Activated naive CD8-positive, alpha-beta T cell treated with anti-CD3 and anti-CD28 coated beads for 36 hours (primary cell): ENCODE data around the gene MGRN1. TPM values are rescaled to one million over a fixed set of nuclear protein-coding genes. Genes with fewer than 3 reads are reported as not detected.

ENCODE experiments used
- DNase-seq: peaks from one replicate; pipeline ENCODE4 v3.0.0; 2021
- H3K27ac Mint-ChIP-seq: one replicate; pipeline ENCODE4 v1.8.0; 2022; ENCODE audit warnings: mild to moderate bottlenecking, moderate library complexity, mixed read lengths
- H3K27me3 Mint-ChIP-seq: one replicate; pipeline ENCODE4 v1.8.0; 2022; ENCODE audit warnings: mild to moderate bottlenecking, mixed read lengths
- H3K36me3 Mint-ChIP-seq: one replicate; pipeline ENCODE4 v1.8.0; 2021; ENCODE audit warnings: mild to moderate bottlenecking, mixed read lengths
- H3K4me1 Mint-ChIP-seq: one replicate; pipeline ENCODE4 v1.8.0; 2021; ENCODE audit warnings: mixed read lengths
- H3K4me3 Mint-ChIP-seq: one replicate; pipeline ENCODE4 v1.8.0; 2022; ENCODE audit warnings: mild to moderate bottlenecking, moderate library complexity, mixed read lengths
- H3K9me3 Mint-ChIP-seq: one replicate; pipeline ENCODE4 v1.8.0; 2022; ENCODE audit warnings: mixed read lengths
- total RNA-seq, 2 experiments: library from RNA; stranded (reverse); gene quantifications; one replicate each; pipeline ENCODE4 v1.2.3, GENCODE V29; 2021

Gene MGRN1
- total RNA-seq, 2 experiments from 2014 or later, result 63.7 to 64.3 TPM

- Mint-ChIP-seq H3K36me3 (no peaks in the 10 kb centered on the region), H3K27ac (no peak overlapping the region), H3K4me1 (peaks cover 6% of the 10 kb centered on the region), H3K9me3 (no peaks in the 10 kb centered on the region), H3K4me3 (no peak overlapping the region), H3K27me3 (no peaks in the 10 kb centered on the region)
- no peak for DNase-seq
These were observed 63.5 kb downstream of the MGRN1 start for GRCh38 chr16:4687946-4688673.

- Mint-ChIP-seq H3K27me3 (no peaks in the 10 kb centered on the region), H3K9me3 (no peaks in the 10 kb centered on the region), H3K36me3 (no peaks in the 10 kb centered on the region), H3K4me1 (peaks cover 6% of the 10 kb centered on the region), H3K4me3 (no peak overlapping the region), H3K27ac (no peak overlapping the region)
- no peak for DNase-seq
These were observed 64.0 kb downstream of the MGRN1 start for GRCh38 chr16:4688674-4689045.

DNA sequence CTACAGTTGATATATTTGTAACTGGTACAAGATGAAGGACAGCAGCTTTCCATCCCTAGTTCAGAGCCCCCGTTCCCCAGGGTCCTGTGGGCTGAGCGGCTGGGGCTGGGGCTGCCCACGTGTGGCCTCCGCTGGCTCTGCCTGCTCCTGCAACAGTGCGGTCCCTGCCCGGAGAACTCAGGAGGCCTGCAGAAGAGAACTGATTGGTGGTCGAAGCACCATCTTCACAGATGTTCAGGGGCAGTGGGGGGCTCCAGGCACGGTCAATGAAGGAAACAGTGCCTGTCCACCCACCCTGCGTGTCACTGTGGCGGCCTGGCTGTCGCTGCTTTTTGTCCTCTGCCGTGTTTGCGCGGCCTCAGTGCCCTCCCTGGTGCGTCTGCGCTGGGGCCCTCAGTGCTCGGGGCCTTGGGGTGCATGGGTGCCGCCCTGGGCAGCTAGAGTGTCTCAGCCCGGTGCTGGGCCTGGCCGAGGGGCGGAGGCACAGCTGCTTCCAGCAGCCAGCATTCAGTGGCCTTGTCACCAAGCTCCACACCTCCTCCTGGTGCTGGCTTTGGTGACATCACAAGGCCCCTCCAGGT, 64.6 kb downstream of the MGRN1 start:
- no peak for DNase-seq

DNA sequence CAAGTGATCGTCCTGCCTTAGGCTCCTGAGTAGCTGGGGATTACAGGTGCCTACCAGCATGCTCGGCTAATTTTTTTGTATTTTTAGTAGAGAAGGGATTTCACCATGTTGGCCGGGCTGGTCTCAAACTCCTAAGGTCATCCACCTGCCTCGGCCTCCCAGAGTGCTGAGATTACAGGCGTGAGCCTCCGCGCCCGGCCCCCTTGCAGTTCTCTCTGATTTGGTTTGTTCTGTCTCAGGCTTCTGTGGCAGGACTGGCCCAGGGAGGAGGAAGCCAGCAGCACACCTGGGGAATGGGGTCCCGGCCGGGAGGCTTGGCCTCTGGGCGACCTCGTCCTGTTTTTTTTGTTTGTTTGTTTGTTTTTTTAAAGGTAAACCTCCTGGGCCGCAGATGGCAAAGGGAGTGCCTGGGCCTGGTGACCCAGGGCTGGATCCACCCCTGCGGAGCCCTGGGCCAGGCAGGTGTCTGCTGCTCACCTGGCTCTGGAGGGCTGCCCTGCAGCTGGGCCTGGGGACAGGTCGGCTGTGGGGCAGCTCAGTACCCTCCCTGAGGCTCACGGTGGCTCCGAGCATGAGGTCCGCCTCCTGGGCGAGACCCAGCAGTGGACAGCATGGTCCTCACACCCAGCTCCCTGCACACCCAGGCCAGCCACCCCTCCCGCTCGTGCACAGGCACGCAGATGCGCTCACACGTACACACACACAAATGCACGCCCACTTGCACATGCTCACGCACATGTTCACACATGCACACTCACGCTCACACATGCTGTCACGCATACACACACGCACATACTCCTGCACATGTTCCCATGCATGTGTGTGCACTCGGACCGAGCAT, 65.5 kb downstream of the MGRN1 start:
- Mint-ChIP-seq H3K27ac (no peak overlapping the region), H3K4me1 (peaks cover 12% of the 10 kb centered on the region)
- no peak for DNase-seq

More for the DNA sequence above, 64.6 kb downstream of the MGRN1 start:
- no peaks in the 10 kb centered on the region for H3K9me3 Mint-ChIP-seq
- H3K27ac Mint-ChIP-seq, result no peak overlapping the region
- no peak overlapping the region for H3K4me3 Mint-ChIP-seq
- H3K27me3 Mint-ChIP-seq, result no peaks in the 10 kb centered on the region
- no peaks in the 10 kb centered on the region for H3K36me3 Mint-ChIP-seq
- peaks cover 6% of the 10 kb centered on the region for H3K4me1 Mint-ChIP-seq

DNA sequence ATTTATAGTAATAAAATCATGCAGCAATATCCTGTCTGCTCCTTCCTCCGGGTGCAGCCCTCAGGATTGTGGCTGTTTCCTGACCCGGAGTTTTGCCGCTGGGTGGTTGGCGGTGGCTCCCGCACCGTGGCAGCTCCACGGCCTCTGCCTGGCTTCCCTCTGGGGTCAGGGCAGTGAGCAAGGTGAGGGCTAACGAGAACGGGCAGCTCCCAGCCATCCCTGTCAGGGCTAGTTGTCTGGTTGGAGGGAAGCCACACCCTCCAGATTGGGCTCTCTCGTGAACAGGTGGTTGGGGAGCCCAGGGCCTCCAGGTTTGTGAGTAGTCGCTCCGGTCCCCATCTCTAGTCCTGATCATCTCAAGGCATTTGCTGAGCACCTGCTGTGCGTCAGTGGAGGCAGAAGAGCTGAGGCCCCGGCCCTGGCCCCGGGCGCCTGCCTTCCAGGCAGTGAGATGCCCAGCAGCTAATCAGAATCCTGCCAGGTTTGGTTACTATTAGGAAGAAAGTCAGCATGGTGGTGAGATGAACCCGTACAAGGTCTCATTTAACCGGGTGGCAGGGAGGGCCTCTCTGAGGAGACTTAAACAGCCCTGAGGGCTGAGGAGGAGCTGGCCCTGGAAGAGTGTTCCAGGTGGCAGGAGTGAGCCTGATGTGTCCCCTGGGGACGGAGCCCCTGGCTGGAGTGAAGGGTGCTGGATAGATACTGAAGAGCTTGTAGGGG, 66.5 kb downstream of the MGRN1 start:
- Mint-ChIP-seq H3K4me3 (no peak overlapping the region), H3K9me3 (no peaks in the 10 kb centered on the region), H3K4me1 (peaks cover 17% of the 10 kb centered on the region), H3K27me3 (no peaks in the 10 kb centered on the region), H3K27ac (peak overlapping the region; percentile 23), H3K36me3 (no peaks in the 10 kb centered on the region)
- no peak for DNase-seq

More for the DNA sequence above, 65.5 kb downstream of the MGRN1 start:
- Mint-ChIP-seq H3K9me3 (no peaks in the 10 kb centered on the region), H3K27me3 (no peaks in the 10 kb centered on the region), H3K4me3 (no peak overlapping the region), H3K36me3 (no peaks in the 10 kb centered on the region)

- H3K4me1 Mint-ChIP-seq, result peaks cover 17% of the 10 kb centered on the region
- no peaks in the 10 kb centered on the region for H3K9me3 Mint-ChIP-seq
- no peak overlapping the region for H3K27ac Mint-ChIP-seq
- no peak for DNase-seq
- no peaks in the 10 kb centered on the region for H3K27me3 Mint-ChIP-seq
- peak overlapping the region; percentile 42 for H3K4me3 Mint-ChIP-seq
- H3K36me3 Mint-ChIP-seq, result no peaks in the 10 kb centered on the region
These were observed 67.2 kb downstream of the MGRN1 start for GRCh38 chr16:4691666-4692412.

GRCh38 chr16:4692460-4693295, 68.1 kb downstream of the MGRN1 start:
- H3K36me3 Mint-ChIP-seq, result no peaks in the 10 kb centered on the region
- no peaks in the 10 kb centered on the region for H3K27me3 Mint-ChIP-seq
- H3K4me3 Mint-ChIP-seq, result peak overlapping the region; percentile 77
- peaks cover 17% of the 10 kb centered on the region for H3K4me1 Mint-ChIP-seq
- H3K9me3 Mint-ChIP-seq, result no peaks in the 10 kb centered on the region
- H3K27ac Mint-ChIP-seq, result peak overlapping the region; percentile 78
- DNase-seq, result no peak

- no peaks in the 10 kb centered on the region for H3K36me3 Mint-ChIP-seq
- peaks cover 17% of the 10 kb centered on the region for H3K4me1 Mint-ChIP-seq
- H3K27me3 Mint-ChIP-seq, result no peaks in the 10 kb centered on the region
- peak within 1 kb of the TSS; percentile 78 for H3K27ac Mint-ChIP-seq
- peak; percentile 100 for DNase-seq
- no peaks in the 10 kb centered on the region for H3K9me3 Mint-ChIP-seq
- peak within 1 kb of the TSS; percentile 82 for H3K4me3 Mint-ChIP-seq
These were observed 68.8 kb downstream of the MGRN1 start, which contains the start of gene NUDT16L1 for GRCh38 chr16:4693296-4693955. NUDT16L1 (plus strand) TSS chr16:4693562; CDS start chr16:4693727, 165 bp downstream.

DNA sequence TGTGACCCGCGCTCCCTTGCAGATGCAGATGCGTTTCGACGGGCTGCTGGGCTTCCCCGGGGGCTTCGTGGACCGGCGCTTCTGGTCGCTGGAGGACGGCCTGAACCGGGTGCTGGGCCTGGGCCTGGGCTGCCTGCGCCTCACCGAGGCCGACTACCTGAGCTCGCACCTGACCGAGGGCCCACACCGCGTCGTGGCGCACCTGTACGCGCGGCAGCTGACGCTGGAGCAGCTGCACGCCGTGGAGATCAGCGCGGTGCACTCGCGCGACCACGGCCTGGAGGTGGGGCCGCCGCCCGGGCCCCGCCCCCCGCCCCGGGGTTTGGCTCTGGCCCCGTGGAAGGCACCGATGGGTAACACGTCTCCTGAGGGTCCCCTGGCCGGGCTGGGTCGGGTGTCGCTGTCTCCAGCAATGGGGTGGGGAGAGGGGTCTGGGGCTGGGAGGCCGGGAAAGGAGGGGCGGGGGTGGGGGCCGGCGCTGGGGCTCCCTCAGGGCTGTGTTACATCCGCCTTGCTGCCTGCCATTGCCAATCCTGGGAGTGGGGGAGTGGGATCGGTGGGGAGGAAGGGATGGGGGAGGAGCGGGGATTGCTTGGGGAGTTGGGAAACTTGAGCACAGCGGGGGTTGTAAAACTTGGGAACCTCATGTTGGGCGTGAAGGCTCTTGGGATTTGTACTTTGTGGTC, 69.5 kb downstream of the MGRN1 start:
- no peaks in the 10 kb centered on the region for H3K36me3 Mint-ChIP-seq
- H3K9me3 Mint-ChIP-seq, result no peaks in the 10 kb centered on the region
- H3K4me1 Mint-ChIP-seq, result peaks cover 17% of the 10 kb centered on the region
- DNase-seq, result peak; percentile 41
- peak overlapping the region; percentile 68 for H3K27ac Mint-ChIP-seq
- peak overlapping the region; percentile 75 for H3K4me3 Mint-ChIP-seq
- H3K27me3 Mint-ChIP-seq, result no peaks in the 10 kb centered on the region

DNA sequence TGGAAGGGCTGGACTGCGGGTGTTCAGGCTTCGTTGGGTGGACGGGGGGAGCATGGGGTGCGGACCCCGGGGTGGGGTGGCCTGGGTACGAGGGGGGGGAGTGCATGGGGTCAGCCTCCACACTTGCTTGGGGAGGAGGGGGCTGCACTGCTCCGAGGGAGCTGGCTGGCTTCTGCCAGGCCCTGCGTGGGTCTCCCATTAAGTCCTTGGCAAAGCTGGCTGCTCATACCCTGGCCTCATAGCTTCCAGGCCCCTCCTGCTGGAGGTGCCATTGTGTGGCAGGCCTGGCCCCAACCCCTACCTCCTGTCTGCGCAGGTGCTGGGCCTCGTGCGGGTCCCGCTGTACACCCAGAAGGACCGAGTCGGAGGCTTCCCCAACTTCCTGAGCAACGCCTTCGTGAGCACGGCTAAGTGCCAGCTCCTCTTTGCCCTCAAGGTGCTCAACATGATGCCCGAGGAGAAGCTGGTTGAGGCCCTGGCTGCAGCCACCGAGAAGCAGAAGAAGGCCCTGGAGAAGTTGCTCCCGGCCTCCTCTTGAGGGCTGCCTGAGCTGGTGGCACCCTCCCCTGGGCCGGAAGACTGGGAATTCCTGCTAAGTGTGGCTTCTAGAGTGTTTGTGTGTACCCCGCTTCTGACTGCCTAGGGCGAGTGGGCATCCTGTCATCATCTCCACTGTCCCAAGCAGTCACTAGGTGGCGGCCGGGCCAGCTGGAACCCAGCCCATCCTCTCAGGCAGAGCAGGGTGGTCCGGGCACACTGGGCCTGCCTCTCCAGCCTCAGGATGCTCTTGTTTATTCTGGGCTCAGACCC, 70.2 kb downstream of the MGRN1 start:
- Mint-ChIP-seq H3K9me3 (no peaks in the 10 kb centered on the region), H3K4me3 (peak overlapping the region; percentile 75), H3K36me3 (peaks cover 6% of the 10 kb centered on the region), H3K27me3 (no peaks in the 10 kb centered on the region), H3K4me1 (peaks cover 22% of the 10 kb centered on the region), H3K27ac (peak overlapping the region; percentile 68)
- no peak for DNase-seq

GRCh38 chr16:4695473-4696171, 71.0 kb downstream of the MGRN1 start:
- Mint-ChIP-seq H3K4me1 (peaks cover 28% of the 10 kb centered on the region), H3K27me3 (no peaks in the 10 kb centered on the region), H3K27ac (peak overlapping the region; percentile 48), H3K4me3 (peak overlapping the region; percentile 75), H3K36me3 (peaks cover 7% of the 10 kb centered on the region), H3K9me3 (no peaks in the 10 kb centered on the region)
- no peak for DNase-seq
